OCI-LY3 (cell line): ENCODE results near the gene SRP68.
A peak's percentile ranks its signal among the peaks of the same experiment; 100 is the strongest.

Source experiments
- H2AFZ ChIP-seq: fragments of 200-600, 300-600 bp; shearing (Covaris generic); 2 replicates; pipeline ENCODE4 v1.6.0; 2014; ENCODE audit warnings: antibody characterized with exemption, low read depth, low read length
- H3K27ac ChIP-seq: fragments of 200-600, 300-600 bp; sonication (generic); 2 replicates; pipeline ENCODE4 v1.5.1; 2014; ENCODE audit warnings: mild to moderate bottlenecking, low read length, moderate library complexity, mixed read lengths
- H3K27me3 ChIP-seq: fragments of 200-600, 300-600 bp; sonication (generic); 2 replicates; pipeline ENCODE4 v1.6.1; 2014; ENCODE audit warnings: low read depth, low read length, mixed read lengths
- H3K36me3 ChIP-seq: fragments of 200-600, 300-600 bp; sonication (generic); replicated peaks from 2 replicates; pipeline ENCODE3; 2014; ENCODE audit warnings: low read depth, low read length, mixed read lengths
- H3K4me1 ChIP-seq: fragments of 300-600, 200-600 bp; sonication (generic); 2 replicates; pipeline ENCODE4 v1.6.1; 2014; ENCODE audit warnings: low read length, mixed read lengths
- H3K4me2 ChIP-seq: fragments of 200-600, 300-600 bp; sonication (generic); 2 replicates; pipeline ENCODE4 v1.6.1; 2014; ENCODE audit warnings: low read length, mixed read lengths
- H3K4me3 ChIP-seq: fragments of 300-600, 200-600 bp; sonication (generic); 2 replicates; pipeline ENCODE4 v1.5.1; 2014; ENCODE audit warnings: antibody characterized with exemption, mild to moderate bottlenecking, low read length, moderate library complexity
- H3K79me2 ChIP-seq: fragments of 300-600, 200-600 bp; shearing (Covaris generic); 2 replicates; pipeline ENCODE4 v1.6.1; 2014; ENCODE audit warnings: mild to moderate bottlenecking, low read length, mixed read lengths
- H3K9ac ChIP-seq: fragments of 300-600, 200-600 bp; shearing (Covaris generic); 2 replicates; pipeline ENCODE4 v1.6.0; 2014; ENCODE audit warnings: mild to moderate bottlenecking, low read length, moderate library complexity
- H3K9me3 ChIP-seq: fragments of 200-600, 300-600 bp; shearing (Covaris generic); 2 replicates; pipeline ENCODE4 v1.6.1; 2014; ENCODE audit warnings: low read length, mixed read lengths; ENCODE audit not compliant: insufficient read depth
- H4K20me1 ChIP-seq: fragments of 200-600, 300-600 bp; sonication (generic); 2 replicates; pipeline ENCODE4 v1.6.1; 2016; ENCODE audit warnings: low read length, mixed read lengths; ENCODE audit not compliant: insufficient read depth
- EZH2phosphoT487 ChIP-seq: fragments of 200-600 bp; shearing (Covaris generic); IDR thresholded peaks from 2 replicates; pipeline ENCODE4 v1.6.1; 2018; ENCODE audit warnings: antibody characterized with exemption, mixed run types, low read depth
- TF ChIP-seq, protein P1 (sequence below): fragments of 200-600, 300-600 bp; sonication (generic); IDR thresholded peaks from 2 replicates; pipeline ENCODE4 v1.5.1; 2014; ENCODE audit warnings: antibody characterized with exemption, low read length, low read depth

Gene SRP68

DNA sequence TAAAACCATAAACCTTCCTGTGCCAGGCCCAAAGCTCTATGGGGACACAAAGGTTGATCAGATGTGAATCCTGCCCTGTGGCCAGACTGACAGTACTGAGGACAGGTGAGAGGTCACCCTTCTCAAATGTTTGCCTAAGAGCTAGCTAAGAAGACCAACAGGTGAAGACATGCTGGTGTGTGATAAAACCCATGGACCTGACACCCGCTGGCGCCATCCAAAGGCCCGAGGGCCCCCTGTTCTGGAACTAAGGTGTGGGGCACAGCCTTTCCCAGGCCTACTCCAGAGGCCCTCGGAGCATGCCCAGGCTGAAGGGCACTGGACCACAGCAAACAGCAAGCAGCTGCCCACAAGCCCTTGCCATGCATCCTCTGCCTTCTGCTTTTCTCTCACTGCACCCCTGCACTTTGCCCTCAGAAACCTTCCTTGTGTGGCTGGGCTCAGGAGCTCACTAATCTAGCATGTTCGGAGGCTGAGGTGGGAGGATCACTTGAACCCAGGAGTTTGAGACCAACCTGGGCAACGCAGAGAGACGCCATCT lies 76.9 kb downstream of the SRP68 start:
- Histone ChIP-seq H3K4me2 (no peak overlapping the region), H2AFZ (no peak overlapping the region), H3K9me3 (no peaks in the 10 kb centered on the region), H3K79me2 (no peaks in the 10 kb centered on the region), H3K9ac (no peak overlapping the region), H3K27ac (no peak overlapping the region), H3K36me3 (peaks cover 6% of the 10 kb centered on the region), H3K4me1 (peaks cover 22% of the 10 kb centered on the region), H3K4me3 (no peak overlapping the region), H3K27me3 (no peaks in the 10 kb centered on the region), H4K20me1 (no peaks in the 10 kb centered on the region)
- no peak for TF ChIP-seq EZH2phosphoT487

DNA sequence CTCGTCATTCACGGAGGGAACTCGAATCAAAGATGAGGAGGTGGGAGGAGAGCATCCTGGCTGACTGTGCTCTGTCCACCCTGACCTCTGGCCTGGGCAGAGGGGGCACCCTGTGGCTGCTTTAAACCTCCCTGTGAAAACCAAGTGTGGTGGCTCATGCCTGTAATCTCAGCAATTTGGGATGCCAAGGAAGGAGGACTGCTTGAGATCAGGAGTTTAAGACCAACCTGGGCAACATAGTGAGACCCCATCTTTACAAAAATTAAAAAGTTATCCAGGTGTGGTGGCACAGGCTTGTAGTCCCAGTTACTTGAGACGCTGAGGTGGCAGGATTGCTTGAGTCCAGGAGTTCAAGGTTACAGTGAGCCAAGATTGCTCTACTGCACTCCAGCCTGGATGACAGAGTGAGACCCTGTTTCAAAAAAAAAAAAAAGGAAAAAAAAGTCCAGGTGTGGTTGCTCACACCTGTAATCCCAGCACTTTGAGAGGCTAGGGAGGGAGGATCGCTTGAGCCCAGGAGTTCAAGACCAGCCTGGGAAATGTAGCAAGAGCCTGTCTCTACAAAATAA lies 77.4 kb downstream of the SRP68 start:
- Histone ChIP-seq H2AFZ (no peak overlapping the region), H3K4me3 (no peak overlapping the region), H3K79me2 (no peaks in the 10 kb centered on the region), H3K9ac (no peak overlapping the region), H4K20me1 (no peaks in the 10 kb centered on the region), H3K4me2 (no peak overlapping the region), H3K4me1 (peaks cover 22% of the 10 kb centered on the region), H3K9me3 (no peaks in the 10 kb centered on the region), H3K36me3 (peaks cover 6% of the 10 kb centered on the region), H3K27me3 (no peaks in the 10 kb centered on the region), H3K27ac (no peak overlapping the region)
- no peak for TF ChIP-seq EZH2phosphoT487
- TF ChIP-seq, protein P1, sequence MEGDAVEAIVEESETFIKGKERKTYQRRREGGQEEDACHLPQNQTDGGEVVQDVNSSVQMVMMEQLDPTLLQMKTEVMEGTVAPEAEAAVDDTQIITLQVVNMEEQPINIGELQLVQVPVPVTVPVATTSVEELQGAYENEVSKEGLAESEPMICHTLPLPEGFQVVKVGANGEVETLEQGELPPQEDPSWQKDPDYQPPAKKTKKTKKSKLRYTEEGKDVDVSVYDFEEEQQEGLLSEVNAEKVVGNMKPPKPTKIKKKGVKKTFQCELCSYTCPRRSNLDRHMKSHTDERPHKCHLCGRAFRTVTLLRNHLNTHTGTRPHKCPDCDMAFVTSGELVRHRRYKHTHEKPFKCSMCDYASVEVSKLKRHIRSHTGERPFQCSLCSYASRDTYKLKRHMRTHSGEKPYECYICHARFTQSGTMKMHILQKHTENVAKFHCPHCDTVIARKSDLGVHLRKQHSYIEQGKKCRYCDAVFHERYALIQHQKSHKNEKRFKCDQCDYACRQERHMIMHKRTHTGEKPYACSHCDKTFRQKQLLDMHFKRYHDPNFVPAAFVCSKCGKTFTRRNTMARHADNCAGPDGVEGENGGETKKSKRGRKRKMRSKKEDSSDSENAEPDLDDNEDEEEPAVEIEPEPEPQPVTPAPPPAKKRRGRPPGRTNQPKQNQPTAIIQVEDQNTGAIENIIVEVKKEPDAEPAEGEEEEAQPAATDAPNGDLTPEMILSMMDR = no peak

DNA sequence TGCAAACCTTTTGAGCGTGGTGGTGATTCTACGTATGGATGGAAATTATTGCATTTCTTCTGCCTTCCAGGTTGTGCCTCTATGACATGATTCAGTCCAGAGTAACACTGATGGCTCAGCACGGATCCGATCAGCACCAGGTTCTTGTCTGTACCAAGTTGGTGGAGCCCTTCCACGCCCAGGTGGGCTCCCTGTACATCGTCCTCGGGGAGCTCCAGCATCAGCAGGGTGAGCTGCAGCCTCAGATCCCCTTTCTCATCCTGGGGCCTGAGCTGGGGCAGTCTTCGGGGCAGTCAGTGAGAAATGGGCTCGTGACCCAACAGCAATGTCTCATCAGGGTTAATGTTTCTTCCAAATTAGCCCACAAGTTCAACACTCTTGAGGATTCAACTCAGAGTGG lies 80.9 kb downstream of the SRP68 start:
- no peaks in the 10 kb centered on the region for H3K9me3 ChIP-seq
- H3K79me2 ChIP-seq = no peaks in the 10 kb centered on the region
- no peaks in the 10 kb centered on the region for H3K27me3 ChIP-seq
- H2AFZ ChIP-seq = no peak overlapping the region
- H3K4me3 ChIP-seq = no peak overlapping the region
- peaks cover 13% of the 10 kb centered on the region for H3K4me1 ChIP-seq
- TF ChIP-seq, protein P1 = no peak
- TF ChIP-seq EZH2phosphoT487 = no peak
- H3K9ac ChIP-seq = no peak overlapping the region
- peaks cover 6% of the 10 kb centered on the region for H3K36me3 ChIP-seq
- peak overlapping the region; percentile 42 for H3K4me2 ChIP-seq
- H3K27ac ChIP-seq = no peak overlapping the region
- no peaks in the 10 kb centered on the region for H4K20me1 ChIP-seq
